Measurements from ENCODE around the gene TMEM128.
"Not testable (repeated sequence)": the region's sequence is repeated elsewhere in the genome, so short reads cannot be mapped to it uniquely, and the experiment has no call there.

Gene TMEM128

DNA sequence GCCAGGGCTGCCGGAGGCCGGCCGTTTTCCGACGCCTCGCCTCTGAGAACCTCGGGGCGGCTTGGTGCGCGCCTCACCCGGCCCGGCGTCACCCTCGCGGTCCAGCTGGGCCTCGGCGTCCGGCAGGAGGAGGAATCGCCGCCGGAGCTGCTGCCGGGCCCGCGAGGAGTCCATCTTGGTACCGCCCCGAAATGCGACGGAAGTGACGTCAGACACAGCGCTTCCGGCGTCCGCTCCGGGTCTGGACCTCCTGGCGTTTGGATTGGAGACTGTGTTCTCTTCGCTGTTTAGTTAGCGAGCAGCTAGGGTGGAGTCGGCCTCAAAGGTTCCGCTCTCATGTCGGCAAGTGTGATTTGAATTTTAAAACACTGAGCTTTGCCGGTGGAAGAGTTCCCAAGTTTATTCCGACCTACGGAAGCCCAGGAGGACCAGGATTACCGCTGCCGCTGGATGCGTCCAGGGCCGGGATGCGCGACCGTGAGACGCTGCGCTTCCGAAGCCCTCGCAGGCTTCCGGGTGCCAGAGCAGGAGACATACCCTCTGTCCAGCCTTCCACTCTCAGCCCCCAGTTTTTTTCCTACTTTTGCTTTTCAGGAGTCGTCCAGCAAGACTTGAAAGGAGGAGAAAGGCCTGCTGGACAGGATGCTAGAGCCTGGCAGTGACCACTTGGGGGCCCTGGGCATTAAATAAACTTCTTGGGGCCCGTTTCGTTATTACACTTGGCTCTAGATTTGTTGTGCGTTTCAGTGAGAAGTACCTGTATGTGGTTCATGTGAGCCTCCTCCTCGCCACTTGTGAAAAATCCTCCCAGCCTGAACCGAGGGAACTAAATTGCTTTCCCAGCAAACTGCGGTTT lies at the start of gene TMEM128:
TMEM128 (minus strand) TSS at position 195 of the 856 bp plus-strand sequence; CDS start at position 174, 21 bp downstream.
- peak; percentile 77 to 88 (median 86) for DNase-seq

- no peak for DNase-seq
Measured at GRCh38 chr4:4296283-4296846, 48.3 kb upstream of the TMEM128 start.

DNA sequence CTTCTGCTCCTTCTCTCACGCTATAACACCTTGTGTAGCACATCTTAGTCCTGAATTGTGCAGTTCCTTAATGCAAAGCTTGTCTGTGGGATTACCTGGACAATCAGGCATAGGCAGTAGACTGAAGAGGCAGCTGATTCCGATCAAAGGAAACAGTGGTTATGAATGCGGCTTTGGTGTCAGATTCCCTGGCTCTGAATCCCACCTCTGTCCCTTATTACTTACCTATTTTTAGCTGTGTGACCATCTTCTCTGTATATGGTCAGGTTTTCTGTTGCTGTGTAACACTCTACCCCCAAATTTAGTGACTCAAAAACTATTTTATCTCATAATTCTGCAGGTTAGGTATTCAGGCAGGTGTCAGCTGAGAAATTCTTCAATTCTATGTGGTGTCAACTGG lies 45.3 kb upstream of the TMEM128 start:
- no peak for DNase-seq

DNA sequence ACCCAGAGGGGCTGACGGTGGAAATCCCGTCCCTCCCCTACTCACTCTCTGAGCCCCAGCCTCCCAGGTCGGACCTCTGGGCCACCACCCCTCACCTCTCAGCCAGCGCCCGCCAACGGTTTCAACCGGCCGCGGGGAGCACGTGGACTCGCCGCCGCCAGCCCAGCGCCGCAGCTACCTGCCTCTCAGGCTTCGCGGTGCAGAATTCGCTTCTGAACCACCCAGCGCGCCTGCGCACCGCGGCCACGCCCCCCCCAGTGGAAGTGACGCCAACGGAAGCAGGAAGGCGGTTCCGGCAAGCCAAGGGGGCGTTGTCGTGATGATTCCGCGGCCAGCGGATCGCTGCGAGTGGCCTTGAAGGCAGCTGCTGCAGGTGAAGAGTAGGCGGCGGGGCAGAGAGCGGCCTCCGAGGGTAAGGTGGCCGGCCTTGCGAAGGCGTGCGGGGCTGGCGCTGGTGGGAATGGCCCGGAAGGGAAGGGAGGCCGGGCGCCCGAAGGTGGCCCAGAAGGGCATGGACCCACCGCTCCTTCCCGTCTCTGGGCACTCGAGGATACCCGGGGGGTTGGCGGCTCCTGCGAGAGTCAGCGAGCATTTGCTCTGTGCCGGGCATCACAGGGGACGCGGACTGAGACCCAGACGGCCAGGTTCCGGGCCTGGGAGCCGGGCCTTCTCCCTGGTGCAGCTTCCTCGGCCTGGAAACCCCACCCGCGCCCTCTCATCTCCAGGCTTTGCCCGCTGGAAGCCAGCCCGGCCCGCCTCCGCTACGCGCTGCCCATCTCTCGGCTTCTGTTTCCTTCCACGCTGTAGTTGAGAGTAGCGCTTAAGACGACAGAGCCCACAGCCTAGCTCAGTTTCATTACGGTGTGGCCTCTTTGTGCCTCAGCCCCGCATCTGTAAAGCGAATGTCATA lies 42.2 kb upstream of the TMEM128 start, which contains the start of the genes LYAR and ZBTB49:
LYAR (minus strand) TSS at position 214 of the 910 bp plus-strand sequence. CDS start 6,412 bp downstream, outside the sequence.
ZBTB49 (plus strand) TSS at position 311 of the 910 bp plus-strand sequence. CDS start 9,695 bp downstream, outside the sequence.
- DNase-seq: peak; percentile 92 to 96 (median 94)

DNA sequence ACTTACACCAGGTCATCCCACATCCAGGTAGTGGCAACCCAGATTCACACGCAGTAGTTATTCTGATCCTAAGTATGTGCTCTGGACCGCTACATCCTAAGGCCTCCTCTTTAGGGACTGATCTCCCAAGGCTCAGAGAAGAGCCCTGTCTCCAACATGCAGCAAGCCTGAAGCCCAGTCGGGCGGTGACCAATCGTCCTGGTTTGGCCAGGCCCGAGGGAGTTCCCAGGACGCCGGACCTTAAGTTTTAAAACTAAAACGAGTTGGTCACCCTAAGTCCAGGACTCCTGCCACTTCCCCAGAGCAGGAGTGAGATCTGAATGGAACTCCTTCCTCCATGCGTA lies 41.5 kb upstream of the TMEM128 start:
- DNase-seq: no peak

GRCh38 chr4:4289055-4289454 lies 41.0 kb upstream of the TMEM128 start:
- DNase-seq: no peak

GRCh38 chr4:4288098-4288497 lies 40.1 kb upstream of the TMEM128 start:
- no peak for DNase-seq

DNA sequence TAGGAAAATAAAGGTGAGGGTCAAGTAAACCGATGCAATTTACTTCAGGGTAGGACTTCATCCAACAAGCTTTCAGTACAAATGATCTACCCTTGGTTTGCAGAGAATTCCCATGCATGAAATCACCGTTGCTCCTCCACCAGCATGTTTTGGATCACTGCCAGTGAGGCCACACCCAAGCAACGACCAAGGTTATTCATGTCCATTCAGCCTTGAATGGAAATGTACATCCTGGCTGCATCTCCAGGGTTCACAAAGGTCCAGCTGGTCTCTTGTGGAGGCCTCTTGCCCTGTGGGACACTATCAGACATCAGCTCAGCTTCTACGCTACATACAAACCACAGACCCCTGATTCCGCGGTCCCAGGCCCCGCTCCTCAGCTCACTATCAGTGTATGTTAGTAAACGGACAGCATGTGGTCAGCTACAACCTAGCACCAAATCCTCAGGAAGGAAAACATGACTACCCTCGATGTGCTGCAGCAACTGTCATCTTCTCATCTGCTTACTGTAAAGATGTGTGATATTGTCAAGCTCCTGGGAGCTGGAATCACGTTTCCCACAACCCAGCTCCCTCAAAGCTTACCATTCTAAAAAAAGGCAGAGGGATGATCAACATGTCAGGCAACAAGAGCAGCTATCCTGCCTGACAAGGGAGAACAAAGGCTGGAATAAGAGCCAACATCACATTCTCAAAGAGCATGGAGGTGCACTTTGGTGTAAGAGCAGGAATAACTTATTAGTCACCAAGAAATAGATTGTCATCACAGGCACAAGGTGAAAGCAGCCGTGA lies 37.0 kb upstream of the TMEM128 start:
- no peak for DNase-seq

- no peak for DNase-seq
Measured at GRCh38 chr4:4281787-4282186, 33.8 kb upstream of the TMEM128 start.

GRCh38 chr4:4277531-4277930 lies 29.5 kb upstream of the TMEM128 start:
- DNase-seq: no peak

DNA sequence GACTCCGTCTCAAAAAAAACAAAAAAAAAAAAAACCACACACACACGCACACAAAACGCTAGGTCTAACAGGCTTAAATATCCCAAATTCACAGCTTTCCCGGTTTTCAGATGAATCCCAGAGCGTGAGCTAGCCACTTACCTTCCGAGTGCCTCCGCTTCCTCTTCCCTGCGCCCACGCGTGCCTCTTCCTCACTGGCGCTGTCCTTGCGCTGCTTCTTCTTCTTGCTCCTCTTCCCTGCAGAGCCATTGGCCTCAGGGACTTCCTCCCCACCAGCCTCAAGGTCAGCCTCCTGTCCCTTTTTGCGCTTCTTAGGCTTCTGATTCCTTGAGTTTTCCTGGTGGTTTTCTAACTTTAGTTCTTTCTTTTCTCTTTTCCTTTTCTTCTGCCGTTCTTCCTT lies 26.2 kb upstream of the TMEM128 start:
- no peak for DNase-seq

DNA sequence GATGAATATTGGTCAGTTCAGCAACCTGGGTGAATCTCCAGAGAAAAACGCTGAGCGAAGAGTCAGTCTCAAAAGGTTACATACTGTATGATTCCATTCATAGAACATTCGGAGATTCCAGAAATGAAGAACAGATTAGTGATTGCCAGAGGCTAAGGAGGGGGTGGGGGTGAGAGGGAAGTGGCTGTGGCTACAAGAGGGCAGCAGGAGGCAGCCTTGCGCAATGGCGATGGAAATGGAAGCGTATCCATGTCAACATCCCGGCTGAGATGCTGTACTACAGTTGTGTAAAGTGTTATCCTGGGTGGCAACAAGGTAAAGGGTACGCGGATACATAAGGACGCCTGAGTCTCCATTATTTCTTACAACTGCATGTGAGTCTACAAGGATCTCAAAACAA lies 23.9 kb upstream of the TMEM128 start:
- no peak for DNase-seq

GRCh38 chr4:4270529-4270928 lies 22.5 kb upstream of the TMEM128 start:
- no peak for DNase-seq

GRCh38 chr4:4269856-4270255 lies 21.8 kb upstream of the TMEM128 start:
- DNase-seq: no peak

GRCh38 chr4:4269331-4269731 lies 21.3 kb upstream of the TMEM128 start:
- no peak for DNase-seq

DNA sequence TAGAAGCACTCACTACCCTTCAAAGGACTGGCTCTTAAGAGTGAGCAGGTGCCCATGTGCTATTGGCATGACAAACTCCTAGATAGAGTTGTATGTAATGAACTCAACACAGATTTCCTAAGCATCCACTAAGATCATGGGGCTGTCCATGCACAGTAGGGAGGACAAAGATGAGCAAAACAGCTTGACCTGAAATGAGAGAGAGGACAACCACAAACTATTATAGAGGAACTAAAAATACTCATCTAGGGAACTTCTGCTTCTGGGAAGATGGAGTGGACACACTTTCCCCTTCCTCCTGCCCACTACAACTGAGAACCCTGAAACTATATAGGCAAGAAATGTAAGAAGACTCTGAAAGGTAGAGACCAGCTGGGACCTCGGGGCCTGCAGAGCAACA lies 20.8 kb upstream of the TMEM128 start:
- no peak for DNase-seq

- DNase-seq: no peak
Measured at GRCh38 chr4:4267981-4268380, 20.0 kb upstream of the TMEM128 start.

DNA sequence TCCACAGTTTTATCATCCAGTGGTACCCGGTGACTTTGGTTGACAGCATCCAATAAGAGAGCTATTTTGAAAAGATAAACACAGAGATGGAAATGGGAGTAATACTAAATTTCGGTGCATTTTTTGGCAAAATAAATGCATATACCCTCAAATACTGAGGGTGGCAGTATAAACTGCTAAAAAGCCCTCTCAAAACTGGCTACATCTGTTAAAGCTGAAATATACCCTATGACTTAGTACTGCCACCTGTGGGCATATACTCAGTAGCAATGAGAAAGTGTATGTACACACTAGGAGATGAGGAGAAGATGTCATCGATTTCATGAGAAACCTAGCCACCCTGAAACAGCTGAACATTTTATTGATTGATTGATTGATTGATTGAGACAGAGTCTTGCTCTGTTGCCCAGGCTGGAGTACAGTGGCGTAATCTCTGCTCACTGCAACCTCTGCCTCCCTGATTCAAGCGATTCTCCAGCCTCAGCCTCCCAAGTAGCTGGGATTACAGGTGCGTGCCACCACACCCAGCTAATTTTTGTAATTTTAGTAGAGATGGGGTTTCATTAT lies 12.2 kb upstream of the TMEM128 start:
- DNase-seq: no peak

DNA sequence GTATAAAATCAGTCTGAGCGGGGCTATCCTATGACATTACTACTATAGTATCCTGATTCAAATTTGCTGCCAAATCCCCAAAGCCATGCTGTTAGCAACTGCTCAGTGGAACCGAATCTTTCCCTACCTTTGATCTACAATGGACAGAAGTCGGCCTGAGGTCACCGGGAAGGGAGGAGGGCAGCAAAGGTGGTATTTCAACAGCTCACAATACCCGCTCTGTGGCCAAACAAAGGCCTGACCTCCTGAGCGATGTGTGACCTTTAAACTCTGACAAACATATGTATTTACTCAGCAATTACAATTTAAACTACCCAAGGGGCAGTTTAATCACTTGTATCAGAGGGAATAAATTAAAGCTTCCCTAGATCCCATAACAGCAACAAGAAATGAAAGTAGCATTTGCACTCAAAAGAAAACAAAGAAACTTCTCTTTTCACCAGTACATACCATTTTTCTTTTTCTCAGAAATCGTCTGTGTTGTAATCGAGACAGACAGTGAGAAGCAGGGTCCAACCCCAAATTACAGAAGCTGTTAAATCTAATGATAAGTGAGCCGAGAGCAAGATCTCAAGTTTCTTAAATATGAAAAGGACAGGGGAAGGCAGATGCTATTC lies 11.6 kb upstream of the TMEM128 start:
- no peak for DNase-seq

GRCh38 chr4:4257705-4258104 lies 9.7 kb upstream of the TMEM128 start:
- DNase-seq: not testable (repeated sequence)

GRCh38 chr4:4256799-4257198 lies 8.8 kb upstream of the TMEM128 start:
- DNase-seq: no peak

DNA sequence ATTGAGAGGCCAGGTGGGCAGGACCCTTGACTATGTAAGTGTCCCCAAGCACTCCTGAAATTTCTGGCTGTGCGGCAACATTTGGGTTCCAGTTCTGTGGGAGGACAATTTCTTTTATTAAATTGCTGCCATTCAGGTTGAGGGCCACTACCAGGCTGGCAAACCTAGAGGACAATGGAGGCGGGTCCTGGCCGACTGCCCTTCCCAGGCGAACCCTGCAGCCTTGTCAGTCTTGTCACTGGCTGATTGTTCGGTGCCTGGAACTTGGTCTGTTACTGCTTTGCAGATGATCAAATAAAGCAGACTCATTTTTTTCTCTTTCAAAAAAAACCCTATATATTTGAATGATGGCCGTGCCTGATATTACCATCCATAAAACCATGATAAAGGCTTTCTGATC lies 6.6 kb upstream of the TMEM128 start:
- no peak for DNase-seq
